NCI-H226 (cell line): ENCODE results near the gene ELP1.
A peak's percentile ranks its signal among the peaks of the same experiment; 100 is the strongest.

Experiments used
- DNase-seq: peaks from one replicate; pipeline ENCODE4 v3.0.0-alpha.2; 2015

ELP1 gene

GRCh38 chr9:108880738-108881316 is 53.1 kb downstream of the ELP1 start:
- no peak for DNase-seq

- DNase-seq: no peak
These were observed 56.4 kb downstream of the ELP1 start for GRCh38 chr9:108877524-108877923.

GRCh38 chr9:108876425-108876824 is 57.5 kb downstream of the ELP1 start:
- no peak for DNase-seq

GRCh38 chr9:108874058-108874788 is 59.7 kb downstream of the ELP1 start:
- no peak for DNase-seq

GRCh38 chr9:108869092-108869725 is 64.7 kb downstream of the ELP1 start:
- peak; percentile 49 for DNase-seq

GRCh38 chr9:108867829-108868228 is 66.1 kb downstream of the ELP1 start:
- no peak for DNase-seq

- no peak for DNase-seq
These were observed 66.8 kb downstream of the ELP1 start for GRCh38 chr9:108867116-108867515.

GRCh38 chr9:108866001-108866420 is 67.9 kb downstream of the ELP1 start:
- DNase-seq: no peak

GRCh38 chr9:108865037-108865436 is 68.9 kb downstream of the ELP1 start:
- DNase-seq: no peak

GRCh38 chr9:108864446-108864845 is 69.5 kb downstream of the ELP1 start:
- DNase-seq: no peak

GRCh38 chr9:108863891-108864290 is 70.0 kb downstream of the ELP1 start:
- DNase-seq: no peak

- no peak for DNase-seq
These were observed 71.9 kb downstream of the ELP1 start, which contains the start of gene ACTL7A for GRCh38 chr9:108861997-108862396. Gene ACTL7A (plus strand): TSS chr9:108862266. CDS start chr9:108862323, 57 bp downstream.

- DNase-seq: no peak
These were observed 72.5 kb downstream of the ELP1 start for GRCh38 chr9:108861464-108861863.

- DNase-seq: no peak
These were observed 73.2 kb downstream of the ELP1 start for GRCh38 chr9:108860764-108861163.

GRCh38 chr9:108860354-108860753 is 73.6 kb downstream of the ELP1 start:
- no peak for DNase-seq

GRCh38 chr9:108859459-108860114 is 74.3 kb downstream of the ELP1 start:
- DNase-seq: peak; percentile 20

GRCh38 chr9:108857572-108857971 is 76.4 kb downstream of the ELP1 start:
- no peak for DNase-seq

GRCh38 chr9:108855888-108856287 is 78.0 kb downstream of the ELP1 start, which contains the start of gene ACTL7B:
Gene ACTL7B (minus strand): TSS chr9:108855986. CDS start chr9:108855930, 56 bp downstream.
- DNase-seq: no peak

GRCh38 chr9:108855529-108855886 is 78.4 kb downstream of the ELP1 start:
- DNase-seq: no peak

GRCh38 chr9:108854641-108855528 is 79.0 kb downstream of the ELP1 start:
- no peak for DNase-seq

- DNase-seq: no peak
These were observed 79.8 kb downstream of the ELP1 start for GRCh38 chr9:108854094-108854493.

- no peak for DNase-seq
These were observed 81.8 kb downstream of the ELP1 start for GRCh38 chr9:108852079-108852478.

GRCh38 chr9:108851138-108851537 is 82.8 kb downstream of the ELP1 start:
- no peak for DNase-seq
